ENCODE results near the gene CLDN12.

- TF ChIP-seq CTCF (IDR thresholded peaks at IDR 0.05) = no peak
- TF ChIP-seq POLR2A (IDR thresholded peaks at IDR 0.05) = no peak
These were observed 9.9 kb downstream of the CLDN12 start for GRCh38 chr7:90413185-90413528.

Data from heart left ventricle (tissue), 13 donors.